B cell (primary cell): Measurements from ENCODE around the gene USF1. TPM values are rescaled to one million over a fixed set of nuclear protein-coding genes. Genes with fewer than 3 reads are reported as not detected.
"Not testable (repeated sequence)": the region's sequence is repeated elsewhere in the genome, so short reads cannot be mapped to it uniquely, and the experiment has no call there.

Experiments
- ATAC-seq: fragments of 200-7000 bp; cut with Tn5 transposase; one replicate; pipeline ENCODE4 v1.10.0; 2021; ENCODE audit warnings: low read depth, mild to moderate bottlenecking, moderate number of reproducible peaks, moderate library complexity
- CTCF ChIA-PET: fragments of 350-600 bp; sonication (Branson Sonifier 250); formaldehyde crosslinking; loops from one replicate; lab custom pipeline; 2021; ENCODE audit warnings: antibody characterized with exemption, inconsistent platforms; lab: Charles Lee
- POLR2A ChIA-PET: fragments of 350-600 bp; sonication (Branson Sonifier 250); formaldehyde crosslinking; loops from one replicate; lab custom pipeline; 2021; ENCODE audit warnings: antibody characterized with exemption; lab: Charles Lee
- DNase-seq: peaks from one replicate; pipeline ENCODE4 v3.0.0; 2013
- H2AFZ ChIP-seq: 2 replicates; pipeline ENCODE4 v1.6.1; 2012; ENCODE audit warnings: mild to moderate bottlenecking, low read depth, low read length; ENCODE audit not compliant: insufficient read depth, poor library complexity, severe bottlenecking
- H3K27ac ChIP-seq, 2 donors: 1 replicate in 1 of 2; 2 replicates in 1 of 2; pipeline ENCODE4 v1.5.1; 2012 to 2013; ENCODE audit warnings: low read length in 2 of 2, mild to moderate bottlenecking in 2 of 2, moderate library complexity in 1 of 2
- H3K27me3 ChIP-seq, 4 experiments: fragments of 200-600 bp in 1 of 4; sonication (generic) in 1 of 4; replicated peaks in 1 of 4; 1 replicate in 2 of 4; 2 replicates in 2 of 4; pipeline versions ENCODE4 v1.6.1 to v1.7.0; 2013 to 2016; ENCODE audit warnings: low read length in 3 of 4, mild to moderate bottlenecking in 2 of 4, mixed read lengths in 1 of 4, moderate library complexity in 1 of 4; ENCODE audit not compliant: insufficient read depth in 4 of 4, control insufficient read depth in 3 of 4; ENCODE audit errors: control extremely low read depth in 1 of 4
- H3K36me3 ChIP-seq, 2 experiments: replicated peaks in 1 of 2; 1 replicate in 1 of 2; 2 replicates in 1 of 2; pipeline versions ENCODE4 v1.6.1 to v1.7.1; 2013; ENCODE audit warnings: low read length in 1 of 2; ENCODE audit not compliant: insufficient read depth in 2 of 2, control insufficient read depth in 1 of 2; ENCODE audit errors: control extremely low read depth in 1 of 2, extremely low read depth in 1 of 2
- H3K4me1 ChIP-seq, 2 donors: fragments of 200-600 bp in 1 of 2; sonication (generic) in 1 of 2; 1 replicate in 1 of 2; 2 replicates in 1 of 2; pipeline versions ENCODE4 v1.5.1 to v1.6.1; 2013 to 2017; ENCODE audit warnings: low read length in 2 of 2; ENCODE audit not compliant: control insufficient read depth in 2 of 2, insufficient read depth in 2 of 2
- H3K4me2 ChIP-seq: replicated peaks from 2 replicates; pipeline ENCODE3; 2012; ENCODE audit warnings: mild to moderate bottlenecking, low read depth, low read length; ENCODE audit not compliant: poor library complexity, severe bottlenecking
- H3K4me3 ChIP-seq, 5 experiments: fragments of 200-600 bp in 1 of 5; sonication (generic) in 1 of 5; 1 replicate in 3 of 5; 2 replicates in 2 of 5; pipeline versions ENCODE4 v1.5.1 to v1.7.0; 2011 to 2016; ENCODE audit warnings: low read length in 4 of 5, mild to moderate bottlenecking in 4 of 5, low read depth in 2 of 5, control low read depth in 1 of 5, moderate library complexity in 1 of 5; ENCODE audit not compliant: insufficient read depth in 1 of 5; ENCODE audit errors: control extremely low read depth in 1 of 5, extremely low read depth in 1 of 5
- H3K79me2 ChIP-seq: fragments of 200-600 bp; sonication (generic); one replicate; pipeline ENCODE4 v1.6.0; 2016; ENCODE audit warnings: low read length; ENCODE audit not compliant: control insufficient read depth, insufficient read depth
- H3K9ac ChIP-seq: fragments of 200-600 bp; sonication (generic); 2 replicates; pipeline ENCODE4 v1.6.1; 2017; ENCODE audit warnings: mild to moderate bottlenecking, low read length, moderate library complexity
- H3K9me3 ChIP-seq, 3 donors: one replicate each; pipeline versions ENCODE4 v1.6.1 to v1.7.1; 2013; ENCODE audit warnings: low read length in 2 of 3; ENCODE audit not compliant: control insufficient read depth in 2 of 3, insufficient read depth in 1 of 3; ENCODE audit errors: control extremely low read depth in 1 of 3
- H4K20me1 ChIP-seq: 2 replicates; pipeline ENCODE4 v1.6.0; 2012; ENCODE audit warnings: mild to moderate bottlenecking, low read length; ENCODE audit not compliant: insufficient read depth, control insufficient read depth, poor library complexity, severe bottlenecking
- H3K27ac Mint-ChIP-seq: one replicate; pipeline ENCODE4 v1.8.0; 2021; ENCODE audit warnings: mixed read lengths
- H3K27me3 Mint-ChIP-seq: one replicate; pipeline ENCODE4 v1.8.0; 2021; ENCODE audit warnings: mixed read lengths
- H3K4me1 Mint-ChIP-seq: one replicate; pipeline ENCODE4 v1.8.0; 2021; ENCODE audit warnings: mixed read lengths
- H3K4me3 Mint-ChIP-seq: one replicate; pipeline ENCODE4 v1.8.0; 2021; ENCODE audit warnings: mixed read lengths
- H3K9me3 Mint-ChIP-seq: one replicate; pipeline ENCODE4 v1.8.0; 2022; ENCODE audit warnings: mixed read lengths; ENCODE audit not compliant: insufficient read depth
- EZH2 ChIP-seq: IDR thresholded peaks from 2 replicates; pipeline ENCODE4 v1.6.1; 2012; ENCODE audit warnings: borderline replicate concordance, low read depth, mild to moderate bottlenecking, moderate library complexity, low read length; ENCODE audit not compliant: insufficient read depth, poor library complexity, severe bottlenecking
- WGBS: methylation state at CpG from one replicate; pipeline ENCODE4 v1.1.5; 2013; ENCODE audit warnings: missing lambda C conversion rate; ENCODE audit not compliant: insufficient coverage; 5-methylcytosine and 5-hydroxymethylcytosine counted together
- intact Hi-C: fragments of 100-400 bp; cut with micrococcal nuclease; formaldehyde crosslinking; loops from one replicate; pipeline ENCODE4 v1.10.0; 2022
- polyA plus RNA-seq: library from polyadenylated mRNA; depleted of rRNA; stranded (reverse); fragments of >200 nt; gene quantifications from 2 replicates; pipeline ENCODE4 v1.2.3, GENCODE V29; 2012
- total RNA-seq, 2 donors: library from RNA; stranded (reverse); fragments of 120-200 nt in 1 of 2; gene quantifications; 1 replicate in 1 of 2; 2 replicates in 1 of 2; pipeline versions ENCODE4 v1.2.3 to v1.2.4, GENCODE V29; 2013 to 2022
- TF ChIP-seq, protein P1 (sequence below): fragments of 200-600 bp; IDR thresholded peaks from one replicate; pipeline ENCODE4 v1.8.0; 2022; ENCODE audit warnings: antibody characterized with exemption, mild to moderate bottlenecking

The USF1 gene
- total and polyA plus RNA-seq, 2 donors (not counting 1 experiment from before 2014, with no cell fraction given) = 192 to 249 TPM

DNA sequence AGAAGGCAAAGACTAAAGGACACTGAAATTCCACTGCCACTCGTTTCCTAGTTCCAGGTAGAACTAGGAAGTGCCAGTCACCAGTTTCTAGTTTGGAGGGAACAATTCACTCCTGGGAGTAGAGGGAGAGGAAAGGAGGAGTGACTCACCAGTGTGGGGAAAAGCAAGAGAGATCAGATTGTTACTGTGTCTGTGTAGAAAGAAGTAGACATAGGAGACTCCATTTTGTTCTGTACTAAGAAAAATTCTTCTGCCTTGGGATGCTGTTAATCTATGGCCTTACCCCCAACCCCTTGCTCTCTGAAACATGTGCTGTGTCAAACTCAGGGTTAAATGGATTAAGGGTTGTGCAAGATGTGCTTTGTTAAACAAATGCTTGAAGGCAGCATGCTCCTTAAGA lies 29.1 kb downstream of the USF1 start:
- peaks cover 45% of the 10 kb centered on the region for H3K4me1 Mint-ChIP-seq
- H3K27ac Mint-ChIP-seq = peak overlapping the region; percentile 5

DNA sequence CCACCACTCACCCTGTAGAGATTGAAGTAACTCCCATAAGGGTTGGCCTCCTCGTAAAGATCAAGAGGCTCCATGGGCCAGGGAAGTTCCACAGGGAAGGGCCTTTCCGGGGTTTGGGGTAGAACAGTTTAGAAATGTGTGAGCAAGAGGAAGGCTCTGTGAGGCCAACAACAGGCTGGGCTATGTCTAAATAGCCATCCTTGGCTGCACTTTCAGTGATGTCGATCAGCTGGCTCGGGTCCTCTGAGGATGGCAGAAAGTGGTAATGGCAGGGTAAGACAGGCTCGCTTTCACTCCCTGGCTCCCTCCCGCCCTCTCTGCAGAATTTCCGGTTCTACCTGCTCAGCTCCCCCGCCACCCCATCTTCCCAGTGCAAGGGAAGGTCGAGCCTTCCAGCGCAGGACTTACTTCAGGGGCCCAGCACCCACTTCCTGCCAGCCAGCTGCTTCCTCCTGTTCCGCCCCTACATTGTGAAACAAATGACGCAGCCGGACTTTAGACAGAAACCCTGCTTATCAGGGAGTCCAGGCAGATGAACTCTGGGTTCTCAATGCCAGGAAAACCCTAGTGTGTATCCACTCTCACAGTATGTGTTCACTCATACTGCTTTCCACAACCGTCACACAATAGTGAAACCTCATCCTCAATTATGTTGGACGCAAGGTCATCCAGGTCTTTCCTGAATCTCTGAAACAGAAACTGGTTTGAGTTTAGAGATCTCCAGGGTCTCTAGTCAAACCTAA lies 32.1 kb downstream of the USF1 start:
- H3K4me2 ChIP-seq = peak overlapping the region; percentile 76
- H2AFZ ChIP-seq = peak overlapping the region; percentile 44
- H3K9me3 ChIP-seq = no peaks in the 10 kb centered on the region
- H3K79me2 ChIP-seq = peaks cover 15% of the 10 kb centered on the region
- peak overlapping the region; percentile 99 for H3K27ac Mint-ChIP-seq
- intact Hi-C loops = loop anchor here (1.0 kb wide), 2 partner anchors 8 to 32 kb away; partner anchors contain the start of genes F11R and USF1
- H3K4me1 ChIP-seq = peaks cover 19 to 25% of the 10 kb centered on the region in 2 donors
- peak overlapping the region; percentile 57 for H3K9ac ChIP-seq
- POLR2A ChIA-PET = interaction anchor here (0.6 to 2.4 kb wide), 7 partner anchors 7 to 217 kb away, joined by 3 to 27 read pairs (median 4); partner anchors contain the start of genes F11R, LY9 and USF1
- ATAC-seq = peak; percentile 83
- CTCF ChIA-PET = interaction anchor here (0.5 to 5.4 kb wide), 13 partner anchors 11 to 227 kb away, joined by 3 to 45 read pairs (median 3); partner anchors contain the start of genes ARHGAP30, TSTD1 and USF1
- peak; percentile 80 for DNase-seq
- H3K4me3 ChIP-seq = peak overlapping the region; percentile 20 to 65 (median 52)
- H3K27me3 ChIP-seq = no peaks in the 10 kb centered on the region
- H3K36me3 ChIP-seq = no peaks in the 10 kb centered on the region
- peak overlapping the region; percentile 89 for H3K4me3 Mint-ChIP-seq
- no peaks in the 10 kb centered on the region for H4K20me1 ChIP-seq
- H3K4me1 Mint-ChIP-seq = peaks cover 22% of the 10 kb centered on the region
- no peaks in the 10 kb centered on the region for H3K27me3 Mint-ChIP-seq
- peak overlapping the region; percentile 76 to 86 for H3K27ac ChIP-seq
- WGBS = 2% methylated on average over 11 of the region's 15 CpGs
- no peaks in the 10 kb centered on the region for H3K9me3 Mint-ChIP-seq
- TF ChIP-seq, protein P1, sequence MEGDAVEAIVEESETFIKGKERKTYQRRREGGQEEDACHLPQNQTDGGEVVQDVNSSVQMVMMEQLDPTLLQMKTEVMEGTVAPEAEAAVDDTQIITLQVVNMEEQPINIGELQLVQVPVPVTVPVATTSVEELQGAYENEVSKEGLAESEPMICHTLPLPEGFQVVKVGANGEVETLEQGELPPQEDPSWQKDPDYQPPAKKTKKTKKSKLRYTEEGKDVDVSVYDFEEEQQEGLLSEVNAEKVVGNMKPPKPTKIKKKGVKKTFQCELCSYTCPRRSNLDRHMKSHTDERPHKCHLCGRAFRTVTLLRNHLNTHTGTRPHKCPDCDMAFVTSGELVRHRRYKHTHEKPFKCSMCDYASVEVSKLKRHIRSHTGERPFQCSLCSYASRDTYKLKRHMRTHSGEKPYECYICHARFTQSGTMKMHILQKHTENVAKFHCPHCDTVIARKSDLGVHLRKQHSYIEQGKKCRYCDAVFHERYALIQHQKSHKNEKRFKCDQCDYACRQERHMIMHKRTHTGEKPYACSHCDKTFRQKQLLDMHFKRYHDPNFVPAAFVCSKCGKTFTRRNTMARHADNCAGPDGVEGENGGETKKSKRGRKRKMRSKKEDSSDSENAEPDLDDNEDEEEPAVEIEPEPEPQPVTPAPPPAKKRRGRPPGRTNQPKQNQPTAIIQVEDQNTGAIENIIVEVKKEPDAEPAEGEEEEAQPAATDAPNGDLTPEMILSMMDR = no peak
- TF ChIP-seq EZH2 = no peak

More for the DNA sequence above, 29.1 kb downstream of the USF1 start:
- H3K36me3 ChIP-seq, intact Hi-C loops, H3K9me3 Mint-ChIP-seq, DNase-seq, H3K4me3 ChIP-seq, H3K27me3 Mint-ChIP-seq, H3K27me3 ChIP-seq, H3K9ac ChIP-seq, CTCF ChIA-PET, H2AFZ ChIP-seq, POLR2A ChIA-PET, H4K20me1 ChIP-seq, H3K79me2 ChIP-seq, H3K27ac ChIP-seq, H3K4me3 Mint-ChIP-seq, ATAC-seq, H3K9me3 ChIP-seq, H3K4me2 ChIP-seq: not testable (repeated sequence)
- H3K4me1 ChIP-seq = peaks cover 39 to 45% of the 10 kb centered on the region in 2 donors
- WGBS = 100% methylated on average over 1 of the region's 1 CpG
